HG03135 (cell line): Measurements from ENCODE around the gene ADD2.

ENCODE experiments used
- ATAC-seq: cut with Tn5 transposase; IDR thresholded peaks from one replicate; pipeline ENCODE4 v1.9.1; 2021; ENCODE audit warnings: mild to moderate bottlenecking, moderate library complexity; ENCODE audit not compliant: unreplicated experiment

The ADD2 gene

GRCh38 chr2:70724366-70724765 lies 43.6 kb downstream of the ADD2 start:
- no peak for ATAC-seq

- ATAC-seq: no peak
These were observed 44.6 kb downstream of the ADD2 start for GRCh38 chr2:70723286-70723885.

GRCh38 chr2:70720124-70720523 lies 47.9 kb downstream of the ADD2 start:
- no peak for ATAC-seq

GRCh38 chr2:70719231-70719630 lies 48.8 kb downstream of the ADD2 start:
- no peak for ATAC-seq

- no peak for ATAC-seq
These were observed 49.3 kb downstream of the ADD2 start for GRCh38 chr2:70718736-70719135.

- ATAC-seq: no peak
These were observed 49.8 kb downstream of the ADD2 start for GRCh38 chr2:70718241-70718640.

- no peak for ATAC-seq
These were observed 50.5 kb downstream of the ADD2 start for GRCh38 chr2:70717431-70718038.

- ATAC-seq: no peak
These were observed 51.0 kb downstream of the ADD2 start for GRCh38 chr2:70716951-70717350.

GRCh38 chr2:70716131-70716743 lies 51.8 kb downstream of the ADD2 start:
- no peak for ATAC-seq

- no peak for ATAC-seq
These were observed 52.7 kb downstream of the ADD2 start for GRCh38 chr2:70715071-70715985.

GRCh38 chr2:70714141-70714905 lies 53.7 kb downstream of the ADD2 start:
- ATAC-seq: no peak

GRCh38 chr2:70712916-70713315 lies 55.1 kb downstream of the ADD2 start:
- ATAC-seq: no peak

GRCh38 chr2:70711191-70711590 lies 56.8 kb downstream of the ADD2 start:
- ATAC-seq: no peak

- ATAC-seq: no peak
These were observed 57.8 kb downstream of the ADD2 start for GRCh38 chr2:70710038-70710690.

- no peak for ATAC-seq
These were observed 58.5 kb downstream of the ADD2 start for GRCh38 chr2:70709275-70710037.

GRCh38 chr2:70708376-70709199 lies 59.4 kb downstream of the ADD2 start:
- no peak for ATAC-seq

- ATAC-seq: no peak
These were observed 60.3 kb downstream of the ADD2 start for GRCh38 chr2:70707706-70708105.

GRCh38 chr2:70706026-70706795 lies 61.8 kb downstream of the ADD2 start:
- ATAC-seq: no peak
